Neuron (in vitro differentiated cells): ENCODE results near the gene SLC7A8.
A peak's percentile ranks its signal among the peaks of the same experiment; 100 is the strongest.

Experiments
- H2AFZ ChIP-seq: one replicate; pipeline ENCODE4 v1.6.1; 2013; ENCODE audit warnings: low read depth, mild to moderate bottlenecking, inconsistent platforms, low read length, moderate library complexity
- H3K27me3 ChIP-seq: one replicate; pipeline ENCODE4 v1.6.1; 2013; ENCODE audit warnings: low read length; ENCODE audit not compliant: insufficient read depth
- H3K36me3 ChIP-seq: one replicate; pipeline ENCODE4 v1.6.1; 2013; ENCODE audit warnings: low read length; ENCODE audit not compliant: insufficient read depth
- H3K4me1 ChIP-seq: one replicate; pipeline ENCODE4 v1.6.1; 2013; ENCODE audit warnings: low read length; ENCODE audit not compliant: insufficient read depth
- H3K4me3 ChIP-seq: 2 replicates; pipeline ENCODE4 v1.5.1; 2013; ENCODE audit warnings: mild to moderate bottlenecking, low read length, moderate library complexity
- H3K9me3 ChIP-seq: one replicate; pipeline ENCODE4 v1.6.1; 2013; ENCODE audit warnings: low read length

The SLC7A8 gene

DNA sequence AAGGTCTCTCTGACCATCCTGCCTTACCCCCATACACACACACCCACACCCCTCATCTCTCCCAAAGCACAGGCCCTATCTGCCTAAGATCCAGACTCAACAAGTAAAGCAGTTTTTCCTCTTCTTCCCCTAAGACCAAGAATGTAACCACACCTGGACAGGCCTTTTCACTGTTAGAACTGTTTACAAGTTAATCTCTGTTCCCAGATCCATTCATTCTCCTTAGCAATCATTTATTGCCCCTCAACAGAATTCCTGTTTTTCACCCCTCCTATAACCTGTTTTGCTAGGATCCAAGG is 76.8 kb downstream of the SLC7A8 start:
- Histone ChIP-seq H2AFZ (no peak overlapping the region), H3K27me3 (peaks cover 12% of the 10 kb centered on the region), H3K36me3 (no peaks in the 10 kb centered on the region), H3K9me3 (no peaks in the 10 kb centered on the region), H3K4me3 (no peak overlapping the region), H3K4me1 (no peaks in the 10 kb centered on the region)

DNA sequence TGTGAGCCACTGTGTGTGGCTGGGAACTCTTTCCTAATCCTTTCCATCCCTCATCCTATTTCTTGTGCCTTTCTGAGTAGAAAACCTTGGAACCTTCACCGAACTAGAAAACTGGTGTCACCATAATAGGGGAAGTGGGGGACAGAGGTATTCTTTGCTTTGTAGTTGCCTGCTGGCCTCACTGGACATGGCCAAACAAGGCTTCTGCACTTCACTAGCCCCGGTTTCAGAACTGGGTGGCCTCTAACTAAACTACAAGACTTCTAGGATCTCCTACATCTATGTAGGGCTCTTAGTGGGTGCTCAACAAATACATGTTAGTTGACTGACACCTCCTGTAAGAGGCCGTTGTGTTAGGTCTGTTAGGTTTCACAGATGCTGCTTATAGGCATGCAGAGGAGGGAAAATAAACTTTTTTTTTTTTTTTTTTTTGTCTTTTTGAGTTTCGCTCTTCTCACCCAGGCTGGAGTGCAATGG is 78.1 kb downstream of the SLC7A8 start:
- Histone ChIP-seq H3K4me3 (no peak overlapping the region), H3K4me1 (no peaks in the 10 kb centered on the region), H2AFZ (no peak overlapping the region), H3K9me3 (no peaks in the 10 kb centered on the region), H3K27me3 (peaks cover 12% of the 10 kb centered on the region), H3K36me3 (no peaks in the 10 kb centered on the region)

DNA sequence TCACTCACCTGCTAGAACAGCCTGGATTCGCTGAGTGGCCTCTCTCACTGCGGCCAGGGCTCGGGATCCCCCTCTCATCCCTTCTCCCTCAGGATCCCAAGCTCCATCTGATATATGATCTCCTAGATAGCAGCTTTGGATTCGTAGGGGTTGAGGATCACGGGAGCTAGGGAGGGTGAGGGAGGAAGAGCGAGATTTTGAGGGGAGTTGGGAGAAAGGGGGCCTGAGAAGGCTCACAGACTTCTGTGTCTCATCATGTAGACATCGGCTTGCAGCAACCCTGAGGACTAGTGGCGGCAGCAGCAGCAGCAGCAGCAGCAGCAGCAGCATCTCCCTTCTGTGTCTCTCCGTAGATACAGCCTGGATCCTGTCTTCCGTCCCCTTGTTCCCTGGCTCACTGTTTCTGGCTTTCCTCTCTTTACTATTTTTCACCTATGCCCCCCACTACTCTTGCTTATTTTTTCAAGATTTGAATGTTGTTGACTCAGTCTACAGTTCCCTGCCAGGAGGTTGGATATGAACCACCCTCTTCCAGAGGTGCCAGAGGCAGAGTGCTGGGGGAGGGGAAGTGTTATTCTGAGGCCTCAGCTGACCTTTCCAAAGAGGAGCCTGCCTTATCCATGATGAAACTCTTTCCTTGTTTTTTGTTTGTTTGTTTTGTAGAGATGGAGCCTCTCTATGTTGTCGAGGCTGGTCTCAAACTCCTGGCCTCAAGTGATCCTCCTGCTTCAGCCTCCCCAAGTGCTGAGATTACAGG is 78.7 kb downstream of the SLC7A8 start, which contains the start of gene CIROP:
TSS of gene CIROP (minus strand) at position 399 of the 757 bp plus-strand sequence. CDS start at position 330, 69 bp downstream.
- peaks cover 12% of the 10 kb centered on the region for H3K27me3 ChIP-seq
- H3K36me3 ChIP-seq, result no peaks in the 10 kb centered on the region
- H2AFZ ChIP-seq, result no peak within 1 kb of the TSS
- no peaks in the 10 kb centered on the region for H3K9me3 ChIP-seq
- H3K4me1 ChIP-seq, result no peaks in the 10 kb centered on the region
- no peak within 1 kb of the TSS for H3K4me3 ChIP-seq

DNA sequence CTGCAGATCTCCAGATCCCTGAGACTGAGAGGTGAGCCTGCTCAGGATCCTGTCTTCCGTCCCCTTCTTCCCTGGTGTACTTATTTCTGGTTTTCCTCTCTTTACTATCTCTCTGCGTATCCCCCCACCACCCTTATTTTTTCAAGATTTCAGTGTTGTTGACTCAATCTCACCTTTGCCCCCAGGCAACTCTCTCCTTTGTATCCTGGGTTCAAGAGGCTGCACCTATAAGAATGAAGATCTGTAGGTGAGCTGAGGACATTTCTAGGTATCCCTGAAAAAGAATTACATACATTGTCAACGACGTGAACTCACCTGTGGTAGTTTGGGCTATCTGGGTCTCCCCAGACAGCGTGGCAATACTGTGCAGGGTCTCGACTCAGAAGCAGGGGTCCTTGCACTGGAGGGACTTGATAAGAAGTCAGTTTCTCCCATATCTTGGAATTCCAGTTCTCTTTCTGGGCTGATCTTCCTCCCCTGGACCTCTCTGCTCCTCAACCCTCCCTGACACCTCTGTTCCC is 79.3 kb downstream of the SLC7A8 start:
- no peak overlapping the region for H2AFZ ChIP-seq
- H3K9me3 ChIP-seq, result no peaks in the 10 kb centered on the region

DNA sequence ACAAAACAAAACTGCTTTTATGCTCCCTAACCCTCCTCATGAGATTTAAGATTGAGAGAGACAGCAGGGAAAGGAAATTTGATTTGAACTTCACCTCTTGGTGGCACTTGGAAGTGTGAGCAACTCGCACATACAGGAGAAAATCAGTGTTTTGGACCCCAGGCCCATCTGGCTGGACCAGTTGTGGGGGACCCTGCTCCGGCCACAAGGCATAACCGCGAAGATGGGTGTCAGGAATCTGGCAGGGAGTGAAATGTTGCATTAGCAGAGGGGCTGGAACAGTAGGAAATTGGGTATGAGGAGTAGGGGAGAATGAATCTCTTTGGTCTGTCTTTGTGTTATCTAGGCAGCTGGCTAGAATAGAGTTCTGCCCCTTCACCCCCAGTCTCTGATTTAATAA is 79.9 kb downstream of the SLC7A8 start:
- Histone ChIP-seq H3K4me1 (no peaks in the 10 kb centered on the region), H3K9me3 (no peaks in the 10 kb centered on the region), H3K4me3 (no peak overlapping the region), H2AFZ (no peak overlapping the region), H3K36me3 (peaks cover 7% of the 10 kb centered on the region), H3K27me3 (peaks cover 12% of the 10 kb centered on the region)

More for the DNA sequence above, 79.3 kb downstream of the SLC7A8 start:
- peaks cover 12% of the 10 kb centered on the region for H3K27me3 ChIP-seq
- H3K36me3 ChIP-seq, result peaks cover 2% of the 10 kb centered on the region
- no peak overlapping the region for H3K4me3 ChIP-seq
- H3K4me1 ChIP-seq, result no peaks in the 10 kb centered on the region

DNA sequence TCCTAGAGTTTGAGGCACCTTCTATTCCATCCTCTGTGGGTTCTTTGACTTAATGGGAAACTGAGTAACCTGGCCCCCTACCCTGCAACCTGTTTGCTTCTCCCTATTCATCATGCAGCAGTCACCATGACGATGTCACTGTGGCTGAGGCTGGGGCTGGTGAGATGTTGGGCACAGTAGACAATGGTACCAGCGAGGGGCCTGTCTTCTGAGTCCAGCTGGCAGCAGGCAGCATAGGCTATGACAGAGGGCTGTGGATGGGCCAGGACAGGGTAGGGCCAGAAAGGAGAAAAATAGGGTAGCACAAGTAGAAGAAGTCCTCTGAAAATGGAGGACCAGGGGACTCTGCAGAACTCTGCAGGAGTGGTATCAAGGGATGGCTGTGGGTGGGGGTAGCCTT is 80.7 kb downstream of the SLC7A8 start:
- peaks cover 14% of the 10 kb centered on the region for H3K36me3 ChIP-seq
- no peaks in the 10 kb centered on the region for H3K9me3 ChIP-seq
- no peak overlapping the region for H2AFZ ChIP-seq
- H3K27me3 ChIP-seq, result peaks cover 12% of the 10 kb centered on the region
- no peaks in the 10 kb centered on the region for H3K4me1 ChIP-seq
- no peak overlapping the region for H3K4me3 ChIP-seq

DNA sequence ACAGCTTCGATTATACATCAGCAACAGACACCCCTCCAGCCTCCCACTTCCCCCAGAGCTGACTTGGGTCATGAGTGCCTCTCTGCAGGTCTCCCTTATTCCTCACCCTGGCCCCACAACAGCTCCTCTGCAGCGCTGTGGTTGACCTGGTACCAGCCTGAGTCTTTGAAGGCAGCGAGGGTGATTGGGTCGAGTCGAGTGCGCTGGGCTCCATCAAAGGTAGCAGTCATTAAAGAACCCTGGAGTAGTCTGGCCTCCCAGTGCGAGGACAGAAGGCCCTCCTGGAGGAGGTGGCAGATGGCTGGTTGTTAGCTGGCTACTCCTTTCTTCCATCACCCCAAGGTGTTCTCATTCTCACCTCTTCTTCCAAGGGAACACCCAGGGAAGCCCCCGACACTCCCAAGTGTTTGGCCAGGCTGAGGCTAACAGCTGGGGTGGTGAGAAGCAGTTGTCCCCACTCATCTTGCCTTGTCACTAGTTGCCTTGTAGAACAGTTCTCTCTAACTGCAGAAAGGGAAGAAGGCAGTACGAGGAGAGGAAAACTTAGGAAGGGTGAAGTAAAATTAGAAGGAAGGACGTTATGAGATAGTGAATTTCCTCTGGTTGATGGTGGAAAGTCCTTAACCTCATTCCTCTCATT is 81.4 kb downstream of the SLC7A8 start:
- Histone ChIP-seq H3K27me3 (peaks cover 12% of the 10 kb centered on the region), H3K9me3 (no peaks in the 10 kb centered on the region), H3K4me3 (no peak overlapping the region), H2AFZ (no peak overlapping the region), H3K4me1 (no peaks in the 10 kb centered on the region), H3K36me3 (peaks cover 19% of the 10 kb centered on the region)

DNA sequence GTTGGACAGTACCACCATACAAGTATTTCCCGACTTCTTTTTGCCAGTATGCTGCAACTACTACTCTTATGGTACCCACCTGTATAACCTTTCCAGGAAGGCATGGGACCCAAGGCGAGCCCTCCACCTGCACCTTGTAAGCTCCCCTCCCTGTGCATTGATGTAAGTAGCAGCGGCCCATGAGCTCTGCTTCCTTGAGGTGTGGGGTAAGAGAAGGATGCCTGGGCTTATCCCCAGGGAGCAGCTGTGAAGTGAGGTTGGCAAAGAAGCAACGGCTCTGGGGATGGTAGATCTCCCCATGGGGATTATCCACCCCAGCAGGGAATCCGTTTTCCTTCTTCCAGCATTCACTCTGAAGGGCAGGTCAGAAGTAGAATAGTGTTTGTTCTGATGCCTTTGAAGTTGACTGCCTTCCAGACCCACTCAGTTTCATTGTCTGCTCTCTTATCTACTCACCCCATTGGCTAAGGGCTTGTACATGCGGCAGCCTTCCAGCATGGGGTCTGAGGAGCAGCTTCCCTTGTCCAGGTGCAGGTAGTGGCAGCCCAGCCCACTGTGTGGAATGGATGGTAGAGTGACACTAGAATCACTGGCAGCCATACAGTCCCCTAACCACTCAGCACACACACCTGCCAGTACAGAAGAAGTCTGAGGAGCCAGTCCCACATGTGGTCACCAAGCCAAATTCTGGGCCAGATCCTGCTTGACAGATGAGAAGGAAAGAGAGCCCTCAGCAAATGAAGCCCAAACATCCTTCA is 82.1 kb downstream of the SLC7A8 start:
- H3K4me3 ChIP-seq, result no peak overlapping the region
- peaks cover 19% of the 10 kb centered on the region for H3K36me3 ChIP-seq
- no peaks in the 10 kb centered on the region for H3K9me3 ChIP-seq
- H3K4me1 ChIP-seq, result peaks cover 6% of the 10 kb centered on the region
- no peak overlapping the region for H2AFZ ChIP-seq
- peaks cover 12% of the 10 kb centered on the region for H3K27me3 ChIP-seq

DNA sequence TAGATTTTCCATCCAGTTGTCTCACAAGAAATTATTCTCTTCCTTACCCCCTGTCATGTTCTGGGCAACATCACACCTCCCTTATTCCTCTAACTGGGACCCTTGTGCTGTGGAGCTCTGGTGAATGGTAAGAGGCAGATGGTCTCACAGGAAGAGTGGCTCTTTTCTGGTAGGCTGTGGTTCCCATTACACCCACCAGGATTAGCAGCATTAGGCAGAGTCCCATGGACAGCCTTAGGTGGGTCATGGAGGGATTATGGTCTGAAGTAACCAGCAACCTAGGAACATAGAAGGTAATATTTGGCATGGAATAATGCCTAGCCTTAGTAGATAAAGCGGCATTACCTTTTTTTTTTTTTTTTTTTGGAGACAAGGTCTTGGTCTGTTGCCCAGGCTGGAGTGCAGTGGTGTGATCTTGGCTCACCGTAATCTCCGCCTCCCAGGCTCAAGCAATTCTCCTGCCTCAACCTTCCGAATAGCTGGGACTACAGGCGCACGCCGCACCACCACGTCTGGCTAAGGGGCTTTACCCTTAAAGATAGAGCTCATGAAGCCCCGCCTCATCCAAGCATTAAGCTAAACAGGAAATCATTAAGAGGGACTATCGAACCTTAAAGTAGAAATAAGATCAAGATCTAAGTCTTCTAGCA is 84.1 kb downstream of the SLC7A8 start:
- H3K9me3 ChIP-seq, result no peaks in the 10 kb centered on the region
- no peak overlapping the region for H3K4me3 ChIP-seq
- H3K27me3 ChIP-seq, result peaks cover 8% of the 10 kb centered on the region
- H3K4me1 ChIP-seq, result peaks cover 7% of the 10 kb centered on the region
- no peak overlapping the region for H2AFZ ChIP-seq
- peaks cover 19% of the 10 kb centered on the region for H3K36me3 ChIP-seq

DNA sequence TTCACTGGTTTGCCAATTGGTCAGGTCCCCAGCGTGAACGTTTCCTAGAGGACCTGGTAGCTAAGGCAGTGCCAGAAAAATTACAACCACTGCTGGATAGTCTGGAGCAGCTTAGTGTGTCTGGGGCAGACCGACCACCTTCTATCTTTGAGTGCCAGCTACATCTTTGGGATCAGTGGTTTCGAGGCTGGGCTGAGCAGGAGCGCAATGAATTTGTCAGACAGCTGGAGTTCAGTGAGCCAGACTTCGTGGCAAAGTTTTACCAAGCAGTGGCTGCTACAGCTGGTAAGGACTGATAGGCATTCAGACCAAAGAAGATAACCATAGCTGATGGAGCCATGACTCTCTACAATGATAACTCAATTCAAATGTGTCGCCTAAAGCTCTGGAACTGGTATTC is 85.7 kb downstream of the SLC7A8 start:
- no peaks in the 10 kb centered on the region for H3K9me3 ChIP-seq
- no peaks in the 10 kb centered on the region for H3K27me3 ChIP-seq
- peaks cover 21% of the 10 kb centered on the region for H3K4me1 ChIP-seq
- no peak overlapping the region for H3K4me3 ChIP-seq
- H3K36me3 ChIP-seq, result peaks cover 25% of the 10 kb centered on the region
- no peak overlapping the region for H2AFZ ChIP-seq

DNA sequence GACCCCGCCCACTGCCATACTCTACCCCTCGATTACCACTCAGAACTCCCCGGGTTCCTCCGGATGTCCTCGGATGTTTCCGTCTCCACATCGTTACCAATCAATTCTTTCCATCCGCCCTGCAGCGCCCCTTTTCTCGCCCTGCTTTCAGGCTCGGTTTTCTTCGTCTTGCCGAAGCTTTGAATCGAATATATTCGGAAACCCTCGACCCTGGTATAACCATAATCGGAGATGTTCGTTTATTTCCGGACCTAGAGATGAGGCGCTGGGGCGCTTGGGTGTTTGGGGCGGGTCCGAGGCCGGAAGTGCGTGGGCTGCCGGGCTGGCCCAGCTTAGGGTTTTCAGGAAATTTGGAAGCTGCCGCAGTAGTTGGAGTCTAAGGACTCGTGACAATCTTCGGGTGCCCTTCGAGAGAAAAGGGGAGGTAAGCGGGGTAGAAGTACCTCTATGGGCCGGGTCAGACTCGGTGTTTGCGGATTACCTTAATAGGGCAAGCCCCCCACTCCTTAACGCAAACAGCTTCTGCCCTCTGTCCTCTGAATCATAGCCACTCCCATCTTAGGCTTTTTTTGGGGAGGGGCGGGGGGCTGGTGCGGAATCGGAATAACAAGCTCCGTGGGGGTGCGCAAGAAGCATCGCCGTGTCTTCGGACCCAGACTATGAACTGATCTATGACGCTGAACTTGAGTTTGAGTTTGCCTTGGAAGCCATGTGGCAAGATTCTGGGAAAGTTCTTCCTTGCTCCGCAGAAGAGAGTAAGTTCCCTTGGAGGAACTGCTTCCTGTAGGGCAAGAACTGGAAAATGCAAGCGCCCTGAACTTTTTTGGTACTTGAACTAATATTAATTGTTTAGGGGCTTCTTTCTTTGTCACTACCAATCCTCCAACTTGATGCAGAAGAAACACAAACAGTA is 88.0 kb downstream of the SLC7A8 start, which contains the start of gene C14orf119:
TSS of gene C14orf119 (plus strand) at position 310 of the 913 bp plus-strand sequence. CDS start 2,154 bp downstream, outside the sequence.
- no peaks in the 10 kb centered on the region for H3K27me3 ChIP-seq
- no peaks in the 10 kb centered on the region for H3K9me3 ChIP-seq
- H3K4me1 ChIP-seq, result peaks cover 21% of the 10 kb centered on the region
- H3K36me3 ChIP-seq, result peaks cover 46% of the 10 kb centered on the region
- peak within 1 kb of the TSS; percentile 75 for H2AFZ ChIP-seq
- peak within 1 kb of the TSS; percentile 85 for H3K4me3 ChIP-seq
